Measurements from ENCODE around the gene IL1RL1.

DNA sequence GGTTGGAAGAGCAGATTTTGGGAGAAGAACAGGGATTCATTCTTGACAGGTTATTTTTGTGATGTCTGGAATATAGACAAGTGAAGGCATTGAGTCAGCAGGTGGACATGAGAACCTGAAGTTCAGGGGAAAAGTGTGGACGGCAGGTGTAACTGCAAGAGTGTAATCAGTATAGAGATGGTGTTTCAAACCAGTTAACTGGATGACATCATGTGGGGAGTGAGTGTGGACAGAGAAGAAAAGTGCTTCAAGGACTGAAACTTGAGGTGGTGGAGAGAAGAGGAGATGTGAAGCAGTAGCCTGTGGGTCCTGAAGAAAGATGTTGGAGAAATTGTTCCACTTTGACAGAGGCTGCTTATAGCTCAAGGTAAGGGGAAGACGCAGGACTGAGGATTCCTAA, 7.1 kb downstream of the IL1RL1 start:
- TF ChIP-seq, protein P1, sequence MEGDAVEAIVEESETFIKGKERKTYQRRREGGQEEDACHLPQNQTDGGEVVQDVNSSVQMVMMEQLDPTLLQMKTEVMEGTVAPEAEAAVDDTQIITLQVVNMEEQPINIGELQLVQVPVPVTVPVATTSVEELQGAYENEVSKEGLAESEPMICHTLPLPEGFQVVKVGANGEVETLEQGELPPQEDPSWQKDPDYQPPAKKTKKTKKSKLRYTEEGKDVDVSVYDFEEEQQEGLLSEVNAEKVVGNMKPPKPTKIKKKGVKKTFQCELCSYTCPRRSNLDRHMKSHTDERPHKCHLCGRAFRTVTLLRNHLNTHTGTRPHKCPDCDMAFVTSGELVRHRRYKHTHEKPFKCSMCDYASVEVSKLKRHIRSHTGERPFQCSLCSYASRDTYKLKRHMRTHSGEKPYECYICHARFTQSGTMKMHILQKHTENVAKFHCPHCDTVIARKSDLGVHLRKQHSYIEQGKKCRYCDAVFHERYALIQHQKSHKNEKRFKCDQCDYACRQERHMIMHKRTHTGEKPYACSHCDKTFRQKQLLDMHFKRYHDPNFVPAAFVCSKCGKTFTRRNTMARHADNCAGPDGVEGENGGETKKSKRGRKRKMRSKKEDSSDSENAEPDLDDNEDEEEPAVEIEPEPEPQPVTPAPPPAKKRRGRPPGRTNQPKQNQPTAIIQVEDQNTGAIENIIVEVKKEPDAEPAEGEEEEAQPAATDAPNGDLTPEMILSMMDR (IDR thresholded peaks at IDR 0.05) = no peak
- TF ChIP-seq POLR2A (IDR thresholded peaks at IDR 0.05) = no peak

Measured in body of pancreas (tissue), 4 donors.